Left colon (tissue), 2 donors: ENCODE data around the gene RNASE13. TPM values are rescaled to one million over a fixed set of nuclear protein-coding genes. Genes with fewer than 3 reads are reported as not detected.
"Not testable (repeated sequence)": the region's sequence is repeated elsewhere in the genome, so short reads cannot be mapped to it uniquely, and the experiment has no call there.

Experiments used
- ATAC-seq: fragments of 200-7000 bp; cut with Tn5 transposase; one replicate; pipeline ENCODE4 v1.9.1; 2020; ENCODE audit warnings: mild to moderate bottlenecking, moderate library complexity
- DNase-seq, 2 donors: peaks; one replicate each; pipeline ENCODE4 v3.0.0-alpha.2; 2020
- intact Hi-C, 2 donors: fragments of 100-400 bp; cut with DNase I in 1 of 2; cut with micrococcal nuclease in 1 of 2; formaldehyde crosslinking; loops; one replicate each; pipeline versions ENCODE4 v1.11.2 to v1.14.0; 2022; cut with DNase I, micrococcal nuclease
- total RNA-seq, 2 donors: library from RNA; stranded (reverse); fragmentation: NEBNext Ultra II Directional; extraction: Animal tissue kit (Norgen Biotek cat#: 25700); gene quantifications; one replicate each; pipeline ENCODE4 v1.2.1, GENCODE V29; 2021
- donor health status: DM: no; HTN: no; CAD: no.
- donor health status: DM: yes; HTN: yes; CAD: no.

Gene RNASE13
- total RNA-seq, 2 donors from 2014 or later, result not detected

DNA sequence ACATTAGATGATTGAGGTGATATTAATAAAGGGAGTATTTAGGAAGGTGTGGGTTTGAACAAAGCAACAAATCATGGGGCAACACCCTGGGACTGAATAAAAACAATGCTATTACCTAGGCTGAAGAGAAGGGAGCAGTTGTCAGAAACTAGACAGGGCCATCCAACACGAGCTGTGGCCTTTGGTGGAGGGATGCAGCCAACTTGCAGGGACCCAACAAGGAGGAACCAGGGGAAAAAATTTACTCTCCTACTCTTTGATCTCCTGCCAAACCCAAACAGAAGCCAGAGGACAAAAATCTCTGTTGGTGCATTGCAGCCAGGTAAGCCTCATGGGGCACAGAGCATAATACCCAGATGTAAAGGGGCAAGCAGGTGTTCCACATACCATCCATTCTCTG lies 23.5 kb downstream of the RNASE13 start:
- no peak for DNase-seq
- no peak for ATAC-seq
- intact Hi-C loops, result loop anchor here (5.0 to 10.0 kb wide), 3 partner anchors 41 to 96 kb away; partner anchors contain the start of gene ZNF219 (in 1 of the 2)

- ATAC-seq, result not testable (repeated sequence)
- intact Hi-C loops, result loop anchor here (5.0 to 10.0 kb wide), 3 partner anchors 43 to 98 kb away; partner anchors contain the start of gene ZNF219 (in 1 of the 2)
Observed at GRCh38 chr14:21009721-21010120, 24.9 kb downstream of the RNASE13 start.

GRCh38 chr14:21003788-21004346 lies 30.7 kb downstream of the RNASE13 start:
- intact Hi-C loops, result no loop called here
- DNase-seq, result no peak
- no peak for ATAC-seq

More at GRCh38 chr14:21009721-21010120, 24.9 kb downstream of the RNASE13 start:
- DNase-seq, result not testable (repeated sequence)

GRCh38 chr14:21001218-21001617 lies 33.4 kb downstream of the RNASE13 start:
- intact Hi-C loops, result no loop called here
- ATAC-seq, result peak; percentile 38

DNA sequence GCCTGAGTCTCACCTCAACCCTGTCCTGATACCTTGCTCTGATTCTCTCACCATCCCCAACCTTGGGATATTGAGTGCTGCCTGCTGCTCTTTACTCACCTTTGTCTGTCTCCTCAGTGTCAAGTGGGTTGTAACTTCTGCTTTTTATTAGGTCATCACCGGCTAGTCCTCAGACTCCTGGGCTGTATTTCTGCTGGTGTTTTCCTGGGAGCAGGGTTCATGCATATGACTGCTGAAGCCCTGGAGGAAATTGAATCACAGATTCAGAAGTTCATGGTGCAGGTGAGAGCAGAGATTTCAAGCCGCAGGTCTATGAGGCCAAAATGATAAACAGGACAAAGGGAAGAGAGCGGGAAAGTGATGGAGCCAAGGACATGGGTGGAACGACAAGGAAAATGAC lies 35.0 kb downstream of the RNASE13 start:
- DNase-seq (no peak), ATAC-seq (peak; percentile 21)
- intact Hi-C loops, result no loop called here

More at GRCh38 chr14:21001218-21001617, 33.4 kb downstream of the RNASE13 start:
- DNase-seq, result peak; percentile 52

GRCh38 chr14:20998674-20999366 lies 35.8 kb downstream of the RNASE13 start, which contains the start of gene SLC39A2:
Gene SLC39A2 (plus strand): TSS chr14:20999293. CDS start chr14:20999447, 154 bp downstream.
- ATAC-seq, result peak; percentile 75
- intact Hi-C loops, result no loop called here
- peak; percentile 79 to 84 for DNase-seq

GRCh38 chr14:20998139-20998538 lies 36.5 kb downstream of the RNASE13 start:
- DNase-seq (no peak), ATAC-seq (peak; percentile 46)
- intact Hi-C loops, result no loop called here

- ATAC-seq, result no peak
- DNase-seq, result no peak
- intact Hi-C loops, result no loop called here
Observed at GRCh38 chr14:20997564-20997963, 37.0 kb downstream of the RNASE13 start.

GRCh38 chr14:20997115-20997514 lies 37.5 kb downstream of the RNASE13 start:
- intact Hi-C loops, result no loop called here
- ATAC-seq (peak; percentile 33), DNase-seq (no peak)

DNA sequence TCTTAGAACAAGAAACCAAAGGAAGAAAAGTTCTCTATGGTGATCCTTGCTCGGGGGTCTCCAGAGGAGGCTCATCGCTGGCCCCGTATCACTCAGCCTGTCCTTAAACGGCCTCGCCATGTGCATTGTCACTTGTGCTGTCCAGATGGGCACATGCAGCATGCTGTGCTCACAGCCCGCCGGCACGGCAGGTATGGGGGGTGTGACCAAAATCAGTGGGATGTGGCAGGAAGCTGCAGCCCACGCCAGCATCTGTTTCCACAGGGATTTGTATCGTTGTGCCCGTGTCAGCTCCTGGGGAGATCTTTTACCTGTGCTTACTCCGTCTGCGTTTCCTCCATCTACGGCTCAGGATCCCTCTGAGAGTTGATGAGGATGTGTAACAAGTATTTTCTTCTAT lies 38.1 kb downstream of the RNASE13 start:
- intact Hi-C loops, result no loop called here
- DNase-seq, result no peak
- no peak for ATAC-seq

DNA sequence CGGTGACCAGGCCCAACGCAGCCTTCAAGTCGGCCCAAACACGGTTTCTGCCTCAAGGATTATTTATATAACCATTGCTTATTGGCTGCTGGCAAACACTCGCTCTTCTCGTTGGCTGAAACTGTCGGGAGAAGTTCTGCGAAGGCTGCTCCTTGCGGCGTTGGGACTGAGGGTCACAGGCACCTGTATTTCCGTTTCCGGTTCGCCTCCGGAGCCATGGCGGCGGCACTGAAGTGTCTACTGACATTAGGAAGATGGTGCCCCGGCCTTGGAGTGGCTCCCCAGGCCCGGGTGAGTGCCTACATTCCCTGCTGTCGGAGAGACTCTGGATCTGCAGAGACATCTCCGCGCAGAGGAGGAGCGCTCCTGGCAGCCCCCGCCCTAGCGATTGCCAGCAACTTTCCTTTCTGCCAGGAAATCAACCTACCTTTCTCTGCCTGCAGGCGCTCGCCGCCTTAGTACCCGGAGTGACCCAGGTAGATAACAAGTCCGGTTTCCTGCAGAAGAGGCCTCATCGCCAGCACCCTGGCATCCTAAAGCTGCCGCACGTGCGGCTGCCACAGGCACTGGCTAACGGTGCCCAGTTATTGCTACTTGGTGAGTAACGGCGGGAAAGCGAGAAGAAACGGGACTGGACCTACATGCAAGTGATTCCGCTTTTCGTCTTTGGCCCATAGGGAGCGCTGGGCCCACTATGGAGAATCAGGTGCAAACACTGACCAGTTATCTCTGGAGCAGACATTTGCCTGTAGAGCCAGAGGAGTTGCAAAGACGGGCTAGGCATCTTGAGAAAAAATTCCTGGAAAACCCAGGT lies 44.6 kb downstream of the RNASE13 start, which contains the start of gene METTL17:
METTL17 (plus strand) TSS at position 194 of the 814 bp plus-strand sequence; CDS start at position 217, 23 bp downstream.
- ATAC-seq (peak; percentile 92), DNase-seq (peak; percentile 91 to 95)
- intact Hi-C loops, result no loop called here

DNA sequence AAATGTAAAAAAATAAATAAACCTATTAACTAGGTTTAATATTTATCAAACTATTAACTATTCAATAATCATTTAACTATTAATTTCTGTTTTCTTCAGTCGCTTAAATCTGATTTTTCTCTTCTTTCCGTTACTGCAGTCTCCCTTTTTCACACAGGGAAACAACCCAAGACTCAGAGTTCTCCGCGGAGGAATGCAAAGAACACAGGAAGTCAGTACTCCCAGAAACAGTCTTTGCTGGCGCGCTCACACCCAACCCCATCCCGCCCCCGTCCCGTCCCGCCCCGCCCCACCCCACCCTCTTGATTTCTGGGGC lies 45.2 kb downstream of the RNASE13 start:
- DNase-seq (no peak), ATAC-seq (no peak)
- intact Hi-C loops, result no loop called here

GRCh38 chr14:20988717-20989470 lies 45.7 kb downstream of the RNASE13 start:
- ATAC-seq (no peak), DNase-seq (no peak)
- intact Hi-C loops, result no loop called here

DNA sequence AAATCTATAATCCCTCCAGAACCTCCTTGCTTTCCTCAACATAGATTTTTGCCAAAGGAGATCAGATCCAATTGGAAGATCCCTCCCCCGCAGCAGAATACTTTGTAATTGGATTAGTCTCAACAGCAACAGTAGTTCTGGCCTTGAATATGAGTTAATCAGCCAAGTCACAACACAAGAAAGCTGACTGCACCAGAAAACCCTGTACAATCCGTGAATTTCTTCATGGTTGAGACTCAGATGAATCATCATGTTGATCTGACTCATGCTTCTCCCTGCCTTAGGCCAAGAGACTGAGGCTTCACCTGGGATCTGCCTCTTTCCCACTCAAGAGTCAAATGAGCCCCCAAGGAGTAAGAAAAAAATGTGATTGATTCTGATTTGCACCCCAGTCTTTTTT lies 47.8 kb downstream of the RNASE13 start:
- DNase-seq, result no peak
- intact Hi-C loops, result no loop called here
- no peak for ATAC-seq

DNA sequence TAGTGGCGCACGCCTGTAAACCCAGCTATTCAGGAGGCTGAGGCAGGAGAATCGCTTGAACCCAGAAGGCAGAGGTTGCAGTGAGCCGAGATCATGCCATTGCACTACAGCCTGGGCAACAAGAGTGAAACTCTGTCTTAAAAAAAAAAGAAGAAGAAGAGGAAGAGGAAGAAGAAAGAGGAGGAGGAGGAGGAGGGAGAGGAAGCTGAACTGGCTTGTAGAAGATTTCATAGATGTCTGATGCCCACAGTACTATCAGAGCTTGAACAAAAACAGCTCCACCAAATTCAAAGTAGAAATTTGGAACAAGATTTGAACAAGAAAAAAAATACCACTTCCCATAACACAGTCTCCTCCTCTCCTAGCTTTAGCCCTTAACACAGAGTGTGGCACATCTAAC lies 49.0 kb downstream of the RNASE13 start:
- DNase-seq, ATAC-seq, intact Hi-C loops: not testable (repeated sequence)
